NOMO-1 (cell line): Measurements from ENCODE around the gene EML6.
"Not testable (repeated sequence)": the region's sequence is repeated elsewhere in the genome, so short reads cannot be mapped to it uniquely, and the experiment has no call there.

Experiments used
- DNase-seq, 2 experiments: peaks; one replicate each; lab custom pipeline; 2025; ENCODE audit not compliant: unreplicated experiment in 2 of 2; lab: John Stamatoyannopoulos, UW

EML6 gene

DNA sequence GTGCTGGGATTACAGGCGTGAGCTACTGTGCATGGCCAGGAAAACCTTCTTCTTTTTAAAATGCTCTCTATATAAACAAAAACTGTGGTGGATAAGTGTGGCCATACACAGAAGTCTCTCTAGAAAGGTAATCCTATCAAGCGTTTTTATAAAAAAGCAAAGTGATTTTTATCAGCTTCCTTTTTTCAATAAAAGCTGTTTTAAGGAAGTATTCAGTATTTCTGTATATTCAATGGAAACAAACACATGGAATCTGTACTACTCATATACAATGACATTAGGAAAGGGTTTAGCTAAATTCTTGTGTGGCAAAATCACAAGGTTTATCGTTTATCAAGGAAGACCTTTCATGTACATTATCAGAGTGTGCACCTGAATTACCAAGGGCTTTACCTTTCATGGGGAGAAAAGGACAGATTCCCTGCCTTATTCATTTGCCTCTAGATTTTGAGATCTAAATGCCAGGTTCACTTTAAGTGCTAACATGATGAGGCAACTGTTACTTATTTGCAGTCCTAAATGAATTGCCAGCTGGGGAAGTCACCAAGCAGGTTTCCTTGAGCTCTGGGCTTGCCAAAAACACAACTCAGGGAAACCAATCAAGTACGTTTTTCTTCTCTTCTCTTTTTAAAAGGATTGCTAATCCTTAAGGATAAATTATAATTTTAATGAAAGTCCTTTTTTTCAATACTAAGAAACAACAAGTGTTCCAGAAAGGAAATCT lies 256.0 kb downstream of the EML6 start:
- DNase-seq = peak in 1 of 2 experiments; percentile 7

DNA sequence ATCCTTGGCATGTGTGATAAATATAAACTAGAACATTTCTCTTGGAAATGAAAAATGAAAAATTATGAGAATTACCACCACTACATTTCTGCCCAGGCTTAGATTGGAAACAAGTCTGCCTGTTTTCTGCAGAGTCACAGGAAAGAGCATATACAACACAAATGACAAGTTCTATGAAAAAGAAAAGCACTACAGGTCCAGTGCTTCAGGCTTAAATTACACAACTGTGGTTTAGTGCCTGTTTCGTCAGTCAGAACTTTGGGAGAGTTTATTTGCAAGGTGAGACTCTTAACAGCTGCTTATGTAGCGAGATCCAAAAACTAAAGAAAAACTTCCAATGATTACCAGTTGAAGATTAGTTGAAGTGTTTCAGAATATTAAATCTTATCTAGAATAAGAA lies 257.9 kb downstream of the EML6 start:
- DNase-seq = no peak

DNA sequence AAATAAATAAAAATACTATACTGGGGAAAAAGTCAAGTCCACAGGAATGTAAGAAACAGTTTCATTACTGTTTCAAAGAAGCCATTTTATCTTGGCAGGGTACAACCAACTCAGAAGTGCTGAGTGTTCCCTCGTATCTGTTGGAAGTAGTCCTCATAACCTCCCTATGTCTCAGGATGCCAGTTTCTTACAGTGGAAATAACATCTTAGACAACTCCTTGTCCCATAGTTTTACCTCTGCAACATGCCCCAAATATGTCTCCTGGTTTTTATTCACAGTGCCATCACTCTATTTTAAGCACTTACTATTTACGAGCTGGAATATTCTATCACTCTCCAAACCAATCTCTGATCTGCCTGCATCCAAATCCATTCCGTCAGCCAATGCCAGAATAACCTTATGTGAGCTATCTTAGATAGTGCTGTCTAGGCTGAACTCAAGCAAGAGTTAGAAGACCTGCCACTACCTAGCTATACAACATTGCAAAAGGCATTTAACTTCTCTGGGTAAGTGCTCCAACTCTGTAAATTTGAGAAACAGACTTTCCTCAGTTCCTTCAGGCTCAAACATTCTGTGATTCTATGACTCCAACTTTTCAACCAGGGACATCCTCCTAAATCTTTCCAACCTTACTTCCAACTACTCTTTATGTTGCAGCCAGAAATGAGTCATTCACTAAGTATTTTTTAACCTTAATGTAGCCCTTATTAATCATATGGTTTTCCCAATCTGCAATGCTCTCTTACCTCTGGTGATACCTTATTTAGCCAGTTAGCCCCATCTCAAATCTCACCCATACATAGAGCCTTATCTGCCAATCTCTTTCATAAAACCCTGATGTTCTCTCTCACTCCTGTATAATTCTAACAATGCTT lies 260.1 kb downstream of the EML6 start:
- DNase-seq = no peak

DNA sequence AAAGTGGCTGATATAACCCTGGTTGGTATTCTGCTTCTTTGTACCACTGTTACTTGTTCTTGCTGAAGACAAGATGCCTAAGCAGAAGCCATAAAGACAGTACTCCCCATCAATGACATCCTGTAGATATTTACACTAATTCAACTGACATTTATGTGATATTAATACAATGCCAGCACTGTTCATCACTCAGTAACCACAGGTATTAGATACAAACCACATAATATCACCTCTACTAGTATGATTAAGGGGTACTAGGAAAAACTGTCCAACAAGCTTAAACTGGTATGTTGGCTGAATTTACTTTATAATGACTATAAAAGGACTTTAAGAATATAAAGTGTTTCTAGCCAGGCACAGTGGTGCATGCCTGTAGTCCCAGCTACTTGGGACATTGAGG lies 261.0 kb downstream of the EML6 start:
- no peak for DNase-seq

DNA sequence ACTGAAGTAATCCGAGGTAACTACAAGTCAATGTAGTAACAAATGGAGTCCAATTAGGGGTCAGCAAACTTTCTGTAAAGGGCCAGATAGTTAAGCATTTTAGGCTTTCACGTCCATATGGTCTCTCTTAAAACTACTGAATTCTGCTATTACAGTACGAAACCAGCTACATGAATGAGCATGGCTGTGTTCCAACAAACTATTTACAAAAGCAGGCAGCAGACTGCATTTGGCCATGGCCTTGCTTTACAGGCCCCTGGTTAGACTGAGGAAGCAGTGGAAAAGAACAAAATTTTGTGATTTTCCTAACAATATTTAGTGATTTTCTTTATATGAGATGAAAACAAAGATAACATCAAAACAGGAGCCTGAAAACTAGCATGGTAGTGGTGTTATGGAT lies 262.8 kb downstream of the EML6 start:
- no peak for DNase-seq

DNA sequence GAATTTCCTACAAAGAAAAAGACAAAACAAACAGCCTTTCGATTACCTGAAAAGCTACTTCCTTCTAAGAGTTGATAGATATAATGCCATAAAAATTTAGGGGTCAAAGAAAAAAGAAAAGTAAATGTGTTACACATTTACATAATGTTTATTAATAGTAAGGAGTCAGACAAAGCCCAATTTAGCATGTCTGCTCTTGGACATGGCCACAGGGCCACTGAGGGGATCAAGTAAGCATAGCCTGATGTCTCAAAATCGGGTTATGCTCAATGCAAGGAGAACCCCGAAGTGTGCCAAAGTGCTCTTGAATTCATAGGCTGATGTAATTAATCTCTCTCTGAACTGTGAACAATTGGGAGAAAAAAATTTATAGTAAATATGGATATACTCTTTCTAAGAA lies 265.1 kb downstream of the EML6 start:
- no peak for DNase-seq

DNA sequence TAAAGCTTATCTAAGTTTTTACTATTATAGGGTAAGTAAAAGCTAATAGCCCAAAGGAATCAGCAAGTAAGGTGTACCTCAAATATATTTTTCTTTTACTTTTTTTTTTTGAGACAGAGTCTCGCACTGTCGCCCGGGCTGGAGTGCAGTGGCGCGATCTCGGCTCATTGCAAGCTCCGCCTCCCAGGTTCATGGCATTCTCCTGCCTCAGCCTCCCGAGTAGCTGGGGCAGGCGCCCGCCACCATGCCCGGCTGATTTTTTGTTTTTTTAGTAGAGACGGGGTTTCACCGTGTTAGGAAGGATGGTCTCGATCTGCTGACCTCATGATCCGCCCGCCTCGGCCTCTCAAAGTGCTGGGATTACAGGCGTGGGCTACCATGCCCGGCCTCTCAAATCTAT lies 267.2 kb downstream of the EML6 start:
- not testable (repeated sequence) for DNase-seq

DNA sequence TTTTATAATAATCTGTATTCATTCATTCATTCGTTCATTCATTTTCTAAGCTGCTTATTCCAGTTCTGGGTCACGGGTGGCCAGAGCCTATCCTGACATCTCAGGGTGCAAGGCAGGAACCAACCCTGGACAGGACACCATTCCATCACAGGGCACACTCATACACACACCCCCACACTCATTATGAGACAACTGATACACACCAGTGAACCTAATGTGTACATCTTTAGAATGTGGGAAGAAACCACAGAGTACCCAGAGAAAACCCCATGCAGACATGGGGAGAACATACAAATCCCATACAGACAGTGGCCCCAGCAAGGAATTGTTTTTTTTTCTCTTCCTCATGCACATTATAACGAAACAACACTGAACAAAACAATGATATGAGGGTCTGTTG lies 272.1 kb downstream of the EML6 start:
- DNase-seq = no peak

DNA sequence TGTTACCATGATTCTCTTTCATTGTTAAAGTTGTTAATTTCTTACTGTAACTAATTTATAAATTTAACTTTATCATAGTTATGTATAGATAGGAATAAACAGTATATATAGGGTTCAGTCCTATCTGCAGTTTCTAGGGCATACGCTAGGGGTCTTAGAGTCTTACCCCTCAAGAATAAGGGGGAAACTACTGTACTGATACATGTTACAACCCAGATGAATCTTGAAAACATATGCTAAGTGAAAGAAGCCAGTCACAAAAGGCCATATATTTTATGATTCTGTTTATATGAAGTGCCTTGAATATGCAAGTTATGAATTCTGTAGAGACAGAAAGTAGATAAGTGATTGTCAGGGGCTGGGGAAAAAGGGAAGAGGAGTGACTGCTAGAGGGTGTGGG lies 274.4 kb downstream of the EML6 start:
- DNase-seq = no peak

DNA sequence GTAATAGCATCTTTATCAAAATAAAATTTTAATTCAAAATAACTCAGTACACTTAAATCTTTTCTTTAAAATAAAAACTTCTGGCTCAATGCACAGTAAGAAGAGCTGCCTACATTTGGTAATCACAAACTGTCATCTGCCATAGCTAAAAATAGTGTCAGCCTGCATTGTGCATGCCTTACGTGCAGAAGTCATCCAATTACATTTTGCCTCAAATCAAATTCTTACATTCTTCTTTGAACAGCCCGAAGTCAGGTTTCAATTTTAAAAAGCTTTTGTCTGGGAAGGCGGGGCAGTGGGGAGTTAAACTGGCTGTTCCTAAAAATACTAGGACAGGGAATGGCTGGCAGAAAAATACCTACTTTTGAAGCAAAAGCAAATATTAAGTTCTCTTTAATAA lies 275.7 kb downstream of the EML6 start:
- peak; percentile 35 to 61 for DNase-seq

DNA sequence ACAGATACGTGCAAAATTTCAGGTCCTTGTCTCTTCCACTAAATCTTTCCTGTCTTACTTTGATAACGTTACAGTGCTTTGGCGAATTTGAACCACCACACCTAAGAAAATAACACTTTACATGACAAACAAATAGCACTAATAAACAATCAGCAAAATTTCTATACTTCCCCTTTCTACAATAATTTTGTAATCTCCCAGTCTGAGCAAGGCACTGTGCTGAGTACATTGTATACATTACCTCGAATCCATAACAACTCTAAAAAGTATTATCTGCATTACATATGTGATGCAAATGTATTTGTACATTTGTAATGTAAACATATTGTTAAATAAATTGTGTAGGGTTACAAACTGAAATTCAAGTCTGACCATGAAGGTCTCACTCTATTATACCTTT lies 276.9 kb downstream of the EML6 start:
- DNase-seq = peak; percentile 22 to 67

DNA sequence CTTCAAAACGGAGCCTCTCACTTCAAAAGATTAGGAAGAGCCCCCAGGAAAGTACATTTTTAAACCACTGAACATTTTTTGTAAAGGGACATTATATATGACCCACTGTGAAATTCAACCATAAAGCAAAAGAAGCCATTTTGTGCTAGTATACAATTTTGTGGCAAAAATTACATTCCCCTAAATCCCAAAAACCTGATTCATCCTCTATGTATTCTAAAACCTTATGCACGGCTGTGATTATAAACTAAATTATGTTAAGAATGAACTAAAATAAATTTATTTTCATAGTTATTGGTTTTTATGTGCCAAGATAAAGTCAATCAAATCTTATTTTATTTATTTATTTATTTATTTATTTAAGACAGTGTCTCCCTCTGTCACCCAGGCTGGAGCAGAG lies 278.3 kb downstream of the EML6 start:
- DNase-seq = no peak

DNA sequence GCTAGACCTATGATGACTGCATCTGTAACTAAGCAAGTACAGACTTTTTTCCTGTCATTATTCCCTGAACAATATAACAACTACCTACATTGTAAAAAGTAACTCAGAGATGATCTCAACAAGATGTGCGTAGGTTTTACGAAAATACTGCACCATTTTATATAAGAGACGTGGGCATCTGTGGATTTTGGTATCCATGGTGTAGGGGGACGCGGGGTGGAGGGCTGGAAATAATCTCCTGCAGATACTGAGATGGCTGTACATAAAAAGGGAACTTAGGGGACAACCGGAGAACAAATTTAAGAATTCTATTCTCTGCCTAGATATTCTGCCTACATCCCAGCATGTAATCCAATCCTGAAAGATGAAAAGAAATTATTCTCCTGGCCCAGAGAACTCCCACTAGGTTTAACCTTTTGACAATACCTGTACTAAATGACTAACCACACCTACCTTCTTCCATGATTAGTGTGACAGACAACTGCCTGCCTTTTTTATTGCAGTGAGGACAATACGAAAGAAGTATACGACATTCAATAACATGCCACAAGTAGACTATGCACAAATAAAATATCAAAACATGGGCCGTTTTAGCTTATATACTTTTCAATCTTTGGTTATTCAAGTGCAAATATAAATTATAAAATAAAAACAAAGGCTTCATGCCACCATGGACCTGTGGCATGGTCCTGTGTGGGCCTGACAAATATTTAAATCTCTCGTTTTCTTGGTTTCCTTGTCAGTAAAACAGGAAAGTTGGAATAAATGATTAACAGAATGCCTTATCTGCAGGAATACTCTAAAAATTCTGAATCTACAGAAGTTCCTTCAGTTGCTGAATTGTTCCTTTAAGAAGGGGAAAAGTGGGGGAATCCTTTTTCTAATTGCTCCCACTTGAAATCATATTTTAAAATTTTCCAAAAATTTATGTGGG lies 280.5 kb downstream of the EML6 start:
- no peak for DNase-seq

DNA sequence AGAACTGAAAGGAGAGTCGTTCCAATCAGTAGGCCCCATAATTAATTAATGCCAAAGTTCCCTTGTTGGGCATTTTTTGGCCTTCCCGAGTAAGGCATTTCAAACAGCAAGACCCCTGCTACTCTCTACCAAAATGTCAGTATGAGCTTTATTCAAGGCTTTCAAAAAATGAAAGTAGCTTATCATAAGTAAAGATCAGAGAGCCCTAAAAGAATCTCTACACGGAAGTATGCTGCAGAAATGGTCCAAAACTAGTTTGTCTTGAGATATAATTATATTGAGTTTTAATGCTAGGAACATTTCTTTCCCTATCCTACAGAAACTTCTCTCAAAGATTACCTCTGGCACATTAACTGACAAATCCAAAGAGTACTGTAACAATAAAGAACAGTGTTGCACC lies 282.8 kb downstream of the EML6 start:
- no peak for DNase-seq

DNA sequence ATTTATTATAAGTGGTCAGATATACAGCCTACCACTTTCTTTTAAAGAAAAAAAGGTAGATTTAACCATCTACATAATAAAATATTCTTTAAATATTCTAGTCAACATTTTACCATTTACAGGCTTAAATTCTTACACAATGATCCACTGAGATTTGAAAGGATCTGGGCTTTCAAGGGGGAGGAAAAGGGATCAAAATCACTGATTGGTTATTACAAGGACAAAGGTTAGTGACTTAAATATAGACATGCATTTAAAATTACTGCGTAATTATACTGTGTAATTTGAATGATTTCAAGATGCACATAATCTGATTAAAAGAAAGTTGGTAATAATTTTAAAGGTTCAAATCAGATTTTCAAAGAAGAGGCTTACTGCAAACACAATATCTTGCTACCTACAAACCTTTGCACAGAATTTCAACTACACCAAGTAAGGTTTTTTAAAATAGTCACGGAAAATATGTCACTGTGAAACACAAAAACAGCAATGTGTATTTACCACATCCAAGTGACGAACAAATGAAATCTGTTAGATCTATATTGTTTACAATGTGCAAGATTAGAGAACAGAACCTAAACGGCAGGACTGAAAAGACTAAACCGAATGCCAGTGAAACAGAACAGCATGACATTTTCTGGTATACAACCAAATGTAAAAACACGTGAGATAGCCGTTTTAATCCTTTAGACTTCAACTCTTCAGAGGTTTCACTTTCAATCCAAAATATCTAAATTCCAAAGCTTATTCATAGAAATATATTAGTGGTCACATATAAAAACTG lies 286.0 kb downstream of the EML6 start:
- no peak for DNase-seq

DNA sequence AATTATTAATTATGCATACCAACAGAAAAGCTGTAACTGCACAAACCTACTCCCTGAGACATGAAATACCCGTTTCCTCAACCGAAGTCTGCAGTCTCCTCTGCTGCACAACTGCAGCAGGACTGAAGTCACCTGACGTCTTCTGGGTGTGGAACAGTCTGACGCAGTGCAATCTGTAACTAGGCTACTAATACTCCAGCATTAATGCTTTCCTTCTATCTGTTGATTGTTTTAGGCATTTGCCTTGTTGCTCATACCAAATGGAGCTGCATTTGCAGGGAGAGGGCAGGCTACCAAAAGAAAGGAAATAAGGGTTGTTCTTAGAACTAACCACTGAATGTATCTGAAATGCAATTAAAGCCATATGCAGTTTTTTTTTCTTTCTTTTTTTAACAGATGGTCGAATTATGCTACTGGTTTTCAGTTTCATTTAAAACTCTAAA lies 286.7 kb downstream of the EML6 start:
- peak; percentile 59 to 79 for DNase-seq

DNA sequence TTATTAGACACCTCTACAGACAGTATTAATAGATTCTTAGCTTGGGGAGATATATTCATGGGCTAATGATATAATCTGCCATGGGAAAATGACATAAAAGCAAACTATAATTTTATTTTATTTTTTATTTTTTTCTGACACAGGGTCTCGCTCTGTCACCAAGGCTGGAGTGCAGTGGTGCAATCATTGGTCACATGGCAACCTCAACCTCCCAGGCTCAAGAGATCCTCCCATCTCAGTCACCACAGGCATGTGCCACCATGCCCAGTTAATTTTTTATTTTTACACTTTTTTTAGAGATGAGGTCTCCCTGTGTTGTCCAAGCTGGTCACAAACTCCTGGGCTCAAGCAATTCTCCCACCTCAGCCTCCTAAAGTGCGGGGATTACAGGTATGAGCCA lies 287.5 kb downstream of the EML6 start:
- peak; percentile 12 to 53 for DNase-seq

DNA sequence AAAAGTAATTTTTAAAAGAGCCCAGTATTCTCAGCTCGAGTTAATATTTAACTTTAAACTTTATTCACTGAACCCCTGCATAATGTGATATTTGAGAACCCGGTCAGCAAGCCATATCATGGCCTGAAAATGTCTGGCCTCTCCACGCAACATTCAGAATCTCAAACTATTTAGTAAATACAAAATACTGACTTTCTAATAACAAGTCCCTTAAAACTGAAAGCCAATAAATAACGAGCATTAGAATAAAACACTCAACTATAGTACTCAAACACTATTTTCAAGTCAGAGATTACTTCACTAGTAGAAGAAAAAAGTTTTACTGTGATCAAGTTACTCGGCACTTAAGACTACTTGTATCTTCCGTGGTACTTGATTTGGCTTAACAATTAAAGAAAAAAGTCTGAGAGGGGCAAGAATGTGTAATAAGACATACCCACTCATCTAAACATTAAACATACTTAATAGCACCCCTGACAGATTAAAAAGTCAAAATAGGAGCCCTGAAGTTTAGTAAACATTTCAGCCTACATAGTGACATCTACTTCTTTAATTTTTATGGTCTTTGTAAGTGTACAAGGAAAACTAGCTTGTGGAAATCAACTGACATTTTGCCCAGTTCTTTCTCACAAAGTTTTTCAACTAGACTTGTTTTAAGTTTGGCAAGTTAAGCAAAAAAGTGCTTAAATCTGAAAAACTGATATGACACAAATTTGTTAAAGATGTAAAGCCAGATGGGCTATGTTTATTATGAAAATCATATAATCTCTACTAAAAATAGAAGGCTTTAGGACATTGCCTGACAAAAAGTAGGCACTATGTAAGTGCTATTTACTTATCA lies 288.6 kb downstream of the EML6 start:
- DNase-seq = no peak
